HepG2 (cell line): ENCODE data around the gene VAPA. TPM values are rescaled to one million over a fixed set of nuclear protein-coding genes. Genes with fewer than 3 reads are reported as not detected.

Experiments
- ATAC-seq: fragments of 200-7000 bp; cut with Tn5 transposase; 3 replicates; pipeline ENCODE4 v1.9.1; 2020; ENCODE audit warnings: mild to moderate bottlenecking, moderate library complexity
- BruUV-seq: library from RNA; stranded (reverse); fragments of 400-500 nt; replicated peaks from 2 replicates; lab custom pipeline; 2021; lab: Mats Ljungman, UMichigan
- CTCF ChIA-PET: fragments of 300-600 bp; formaldehyde crosslinking; extraction: SDS; loops from one replicate; lab custom pipeline; 2021; ENCODE audit warnings: low total read pairs, inconsistent platforms, low intra/inter-chr PET ratio; lab: Yijun Ruan, JAX
- POLR2A ChIA-PET: fragments of 350-600 bp; sonication (Branson Sonifier 250); formaldehyde crosslinking; loops from one replicate; lab custom pipeline; 2020; ENCODE audit warnings: antibody characterized with exemption, inconsistent platforms; lab: Yijun Ruan, JAX
- DNase-seq: peaks from one replicate; pipeline ENCODE4 v3.0.0-alpha.2; 2015; ENCODE audit warnings: low spot score
- FAIRE-seq: peaks from 3 replicates; lab custom pipeline; 2011; peaks lifted over from hg19 to GRCh38; lab: Jason Lieb, UNC
- H2AFZ ChIP-seq: one replicate; pipeline ENCODE4 v1.6.1; 2011; ENCODE audit warnings: low read length, inconsistent platforms
- H3K27ac ChIP-seq: fragments of 300-600 bp; 3 replicates; pipeline ENCODE4 v1.8.0; 2011; ENCODE audit warnings: mixed run types, mild to moderate bottlenecking, mixed read lengths, low read length, inconsistent platforms; ENCODE audit not compliant: insufficient read depth; ENCODE audit errors: extremely low read length
- H3K27me3 ChIP-seq, 2 experiments: fragments of 200-600 bp in 1 of 2; 2 replicates in 1 of 2; 3 replicates in 1 of 2; pipeline versions ENCODE4 v1.6.0 to v1.8.0; 2011; ENCODE audit warnings: low read length in 2 of 2, mild to moderate bottlenecking in 2 of 2, moderate library complexity in 2 of 2, inconsistent platforms in 1 of 2; ENCODE audit not compliant: insufficient read depth in 2 of 2, control insufficient read depth in 1 of 2
- H3K36me3 ChIP-seq, 2 experiments: fragments of 200-600 bp in 1 of 2; replicated peaks in 1 of 2; 2 replicates in 1 of 2; 3 replicates in 1 of 2; pipeline versions ENCODE4 v1.5.1 to v1.8.0; 2011; ENCODE audit warnings: low read length in 2 of 2, inconsistent platforms in 1 of 2; ENCODE audit not compliant: insufficient read depth in 2 of 2, control insufficient read depth in 1 of 2
- H3K4me1 ChIP-seq: 2 replicates; pipeline ENCODE4 v1.5.1; 2012; ENCODE audit warnings: low read length, inconsistent platforms; ENCODE audit not compliant: insufficient read depth
- H3K4me2 ChIP-seq: 2 replicates; pipeline ENCODE4 v1.6.0; 2011; ENCODE audit warnings: low read depth, low read length, inconsistent platforms
- H3K4me3 ChIP-seq, 3 experiments: fragments of 200-600 bp in 1 of 3; sonication (generic), shearing (Covaris generic) in 1 of 3; replicated peaks in 1 of 3; 2 replicates each; pipeline ENCODE4 v1.5.1; 2011 to 2016; ENCODE audit warnings: low read length in 3 of 3, inconsistent platforms in 2 of 3, low read depth in 2 of 3, mild to moderate bottlenecking in 2 of 3, control low read depth in 1 of 3, mixed read lengths in 1 of 3; ENCODE audit not compliant: insufficient read depth in 1 of 3
- H3K79me2 ChIP-seq: one replicate; pipeline ENCODE4 v1.6.1; 2011; ENCODE audit warnings: low read length, inconsistent platforms; ENCODE audit not compliant: insufficient read depth
- H3K9ac ChIP-seq: 2 replicates; pipeline ENCODE4 v1.6.0; 2011; ENCODE audit warnings: mild to moderate bottlenecking, low read depth, low read length, inconsistent platforms; ENCODE audit not compliant: insufficient read depth
- H3K9me3 ChIP-seq: 2 replicates; pipeline ENCODE4 v1.5.1; 2012; ENCODE audit warnings: mild to moderate bottlenecking, low read length
- H4K20me1 ChIP-seq: 2 replicates; pipeline ENCODE4 v1.6.0; 2011; ENCODE audit warnings: inconsistent platforms, mild to moderate bottlenecking, low read length, moderate library complexity; ENCODE audit not compliant: insufficient read depth
- SMARCE1 ChIP-seq: fragments of 450-650 bp; IDR thresholded peaks from 2 replicates; pipeline ENCODE4 v1.6.1; 2017; ENCODE audit warnings: borderline replicate concordance
- ZNF605 ChIP-seq: sonication (generic); formaldehyde crosslinking; IDR thresholded peaks from 2 replicates; pipeline ENCODE4 v1.8.0; 2022; ENCODE audit warnings: mild to moderate bottlenecking, missing genetic modification reagents
- ZNF709 ChIP-seq: sonication (generic); formaldehyde crosslinking; IDR thresholded peaks from 2 replicates; pipeline ENCODE4 v1.5.0; 2020; ENCODE audit warnings: mild to moderate bottlenecking, missing genetic modification reagents
- WGBS: methylation state at CpG from one replicate; pipeline ENCODE4 v1.1.6; 2017; ENCODE audit warnings: low lambda C conversion rate; 5-methylcytosine and 5-hydroxymethylcytosine counted together
- in situ Hi-C: cut with HindIII; loops from 2 replicates; pipeline ENCODE4 v1.10.0; 2017; ENCODE audit warnings: low pct_unique_long_range_greater_than_20kb; ENCODE audit not compliant: extremely low pct_ligation_motif_present
- intact Hi-C: fragments of 100-400 bp; cut with micrococcal nuclease; formaldehyde crosslinking; loops from one replicate; pipeline ENCODE4 v1.10.0; 2022; ENCODE audit not compliant: unreplicated experiment
- polyA plus RNA-seq, 8 experiments: library from polyadenylated mRNA; depleted of rRNA in 3 of 8; stranded (reverse) in 7 of 8; unstranded in 1 of 8; fragments of >200 nt; fragmentation: Illumina TruSeq in 4 of 8; extraction: Trizol in 4 of 8; gene quantifications; 2 replicates each; pipeline versions ENCODE4 v1.2.1 to v1.2.3, GENCODE V29; 2011 to 2016; ENCODE audit warnings: low read depth in 4 of 8, missing spikeins in 1 of 8, mixed read lengths in 1 of 8; ENCODE audit not compliant: insufficient read depth in 1 of 8
- total RNA-seq, 5 experiments: library from RNA; depleted of rRNA; stranded (reverse); fragments of >200 nt; fragmentation: Illumina TruSeq; extraction: Trizol; gene quantifications; 2 replicates each; pipeline ENCODE4 v1.2.3, GENCODE V29; 2016; ENCODE audit warnings: low read depth in 1 of 5
- TF ChIP-seq, protein P1 (sequence below): sonication (generic); formaldehyde crosslinking; conservative IDR thresholded peaks from 2 replicates; pipeline ENCODE4 v1.4.0; 2020; ENCODE audit warnings: missing genetic modification reagents
- TF ChIP-seq, protein P2 (sequence below): sonication (generic); formaldehyde crosslinking; IDR thresholded peaks from 2 replicates; pipeline ENCODE4; 2020; ENCODE audit warnings: missing genetic modification reagents, mild to moderate bottlenecking, borderline replicate concordance

VAPA gene
- total and polyA plus RNA-seq, 2 of the 13 experiments (the other 11 are each of a cell fraction or from before 2014, with no cell fraction given) = 167 to 294 TPM

GRCh38 chr18:9998330-9998729 lies 84.5 kb downstream of the VAPA start:
- no TSS peak for BruUV-seq
- Histone ChIP-seq H3K27me3 (no peaks in the 10 kb centered on the region; a peak in 2 of 5 replicates), H3K36me3 (no peaks in the 10 kb centered on the region), H3K27ac (no peak overlapping the region), H3K9ac (no peak overlapping the region), H3K79me2 (no peaks in the 10 kb centered on the region), H3K9me3 (peaks cover 15% of the 10 kb centered on the region), H3K4me2 (no peak overlapping the region), H3K4me1 (peaks cover 7% of the 10 kb centered on the region; the same call in 1 of the 2 replicates), H2AFZ (no peak overlapping the region), H3K4me3 (no peak overlapping the region), H4K20me1 (no peaks in the 10 kb centered on the region)
- CTCF ChIA-PET = no interaction called here
- no peak for DNase-seq
- 0% methylated on average over 2 of the region's 2 CpGs for WGBS
- no peak for FAIRE-seq
- intact Hi-C loops = no loop called here
- TF ChIP-seq, protein P1, sequence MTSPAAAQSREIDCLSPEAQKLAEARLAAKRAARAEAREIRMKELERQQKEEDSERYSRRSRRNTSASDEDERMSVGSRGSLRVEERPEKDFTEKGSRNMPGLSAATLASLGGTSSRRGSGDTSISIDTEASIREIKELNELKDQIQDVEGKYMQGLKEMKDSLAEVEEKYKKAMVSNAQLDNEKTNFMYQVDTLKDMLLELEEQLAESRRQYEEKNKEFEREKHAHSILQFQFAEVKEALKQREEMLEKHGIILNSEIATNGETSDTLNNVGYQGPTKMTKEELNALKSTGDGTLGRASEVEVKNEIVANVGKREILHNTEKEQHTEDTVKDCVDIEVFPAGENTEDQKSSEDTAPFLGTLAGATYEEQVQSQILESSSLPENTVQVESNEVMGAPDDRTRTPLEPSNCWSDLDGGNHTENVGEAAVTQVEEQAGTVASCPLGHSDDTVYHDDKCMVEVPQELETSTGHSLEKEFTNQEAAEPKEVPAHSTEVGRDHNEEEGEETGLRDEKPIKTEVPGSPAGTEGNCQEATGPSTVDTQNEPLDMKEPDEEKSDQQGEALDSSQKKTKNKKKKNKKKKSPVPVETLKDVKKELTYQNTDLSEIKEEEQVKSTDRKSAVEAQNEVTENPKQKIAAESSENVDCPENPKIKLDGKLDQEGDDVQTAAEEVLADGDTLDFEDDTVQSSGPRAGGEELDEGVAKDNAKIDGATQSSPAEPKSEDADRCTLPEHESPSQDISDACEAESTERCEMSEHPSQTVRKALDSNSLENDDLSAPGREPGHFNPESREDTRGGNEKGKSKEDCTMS (CRISPR knock-in tag) = no peak
- TF ChIP-seq SMARCE1 (no peak), ZNF709 (CRISPR knock-in tag) (peak; percentile 98), ZNF605 (CRISPR knock-in tag) (no peak)
- TF ChIP-seq, protein P2, sequence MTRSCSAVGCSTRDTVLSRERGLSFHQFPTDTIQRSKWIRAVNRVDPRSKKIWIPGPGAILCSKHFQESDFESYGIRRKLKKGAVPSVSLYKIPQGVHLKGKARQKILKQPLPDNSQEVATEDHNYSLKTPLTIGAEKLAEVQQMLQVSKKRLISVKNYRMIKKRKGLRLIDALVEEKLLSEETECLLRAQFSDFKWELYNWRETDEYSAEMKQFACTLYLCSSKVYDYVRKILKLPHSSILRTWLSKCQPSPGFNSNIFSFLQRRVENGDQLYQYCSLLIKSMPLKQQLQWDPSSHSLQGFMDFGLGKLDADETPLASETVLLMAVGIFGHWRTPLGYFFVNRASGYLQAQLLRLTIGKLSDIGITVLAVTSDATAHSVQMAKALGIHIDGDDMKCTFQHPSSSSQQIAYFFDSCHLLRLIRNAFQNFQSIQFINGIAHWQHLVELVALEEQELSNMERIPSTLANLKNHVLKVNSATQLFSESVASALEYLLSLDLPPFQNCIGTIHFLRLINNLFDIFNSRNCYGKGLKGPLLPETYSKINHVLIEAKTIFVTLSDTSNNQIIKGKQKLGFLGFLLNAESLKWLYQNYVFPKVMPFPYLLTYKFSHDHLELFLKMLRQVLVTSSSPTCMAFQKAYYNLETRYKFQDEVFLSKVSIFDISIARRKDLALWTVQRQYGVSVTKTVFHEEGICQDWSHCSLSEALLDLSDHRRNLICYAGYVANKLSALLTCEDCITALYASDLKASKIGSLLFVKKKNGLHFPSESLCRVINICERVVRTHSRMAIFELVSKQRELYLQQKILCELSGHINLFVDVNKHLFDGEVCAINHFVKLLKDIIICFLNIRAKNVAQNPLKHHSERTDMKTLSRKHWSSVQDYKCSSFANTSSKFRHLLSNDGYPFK (CRISPR knock-in tag) = no peak
- POLR2A ChIA-PET = no interaction called here
- in situ Hi-C loops = no loop called here
- no peak for ATAC-seq
